CD14-positive monocyte (primary cell): ENCODE measurements around the gene UNC13C. TPM values are rescaled to one million over a fixed set of nuclear protein-coding genes. Genes with fewer than 3 reads are reported as not detected.

Experiments
- DNase-seq, 3 donors: peaks; one replicate each; pipeline ENCODE4 v3.0.0-alpha.2; 2011 to 2022
- H2AFZ ChIP-seq: 2 replicates; pipeline ENCODE4 v1.6.0; 2012; ENCODE audit warnings: mild to moderate bottlenecking, low read depth, low read length, inconsistent platforms; ENCODE audit not compliant: insufficient read depth, poor library complexity, severe bottlenecking
- H3K27ac ChIP-seq, 2 donors: 1 replicate in 1 of 2; 2 replicates in 1 of 2; pipeline ENCODE4 v1.5.1; 2012 to 2013; ENCODE audit warnings: low read length in 2 of 2, control low read depth in 1 of 2, inconsistent platforms in 1 of 2, low read depth in 1 of 2, mild to moderate bottlenecking in 1 of 2
- H3K27me3 ChIP-seq, 2 donors: one replicate each; pipeline versions ENCODE4 v1.6.0 to v1.6.1; 2011 to 2013; ENCODE audit warnings: low read length in 2 of 2; ENCODE audit not compliant: control insufficient read depth in 2 of 2, insufficient read depth in 2 of 2
- H3K36me3 ChIP-seq, 2 donors: replicated peaks in 1 of 2; 1 replicate in 1 of 2; 2 replicates in 1 of 2; pipeline versions ENCODE4 v1.5.1 to v1.6.1; 2012 to 2013; ENCODE audit warnings: low read length in 2 of 2, control low read depth in 1 of 2, inconsistent platforms in 1 of 2, mild to moderate bottlenecking in 1 of 2; ENCODE audit not compliant: insufficient read depth in 2 of 2, control insufficient read depth in 1 of 2
- H3K4me1 ChIP-seq, 2 donors: 1 replicate in 1 of 2; 2 replicates in 1 of 2; pipeline versions ENCODE4 v1.5.1 to v1.6.1; 2012 to 2013; ENCODE audit warnings: low read length in 2 of 2, control low read depth in 1 of 2, inconsistent platforms in 1 of 2, mild to moderate bottlenecking in 1 of 2, moderate library complexity in 1 of 2; ENCODE audit not compliant: insufficient read depth in 2 of 2, control insufficient read depth in 1 of 2
- H3K4me2 ChIP-seq: replicated peaks from 2 replicates; pipeline ENCODE3; 2012; ENCODE audit warnings: low read length, moderate library complexity, mild to moderate bottlenecking; ENCODE audit not compliant: poor library complexity, severe bottlenecking; ENCODE audit errors: extremely low read depth
- H3K4me3 ChIP-seq, 3 experiments: fragments of 200-600 bp in 1 of 3; sonication (generic) in 1 of 3; replicated peaks in 1 of 3; 1 replicate in 2 of 3; 2 replicates in 1 of 3; pipeline ENCODE4 v1.5.1; 2011 to 2013; ENCODE audit warnings: low read length in 3 of 3, mild to moderate bottlenecking in 3 of 3, control low read depth in 2 of 3, low read depth in 2 of 3, inconsistent platforms in 1 of 3, moderate library complexity in 1 of 3
- H3K79me2 ChIP-seq: 2 replicates; pipeline ENCODE4 v1.6.0; 2012; ENCODE audit warnings: mild to moderate bottlenecking, control low read depth, inconsistent platforms, low read length, moderate library complexity; ENCODE audit not compliant: insufficient read depth
- H3K9ac ChIP-seq: 2 replicates; pipeline ENCODE4 v1.6.0; 2017; ENCODE audit warnings: low read length, mild to moderate bottlenecking; ENCODE audit not compliant: insufficient read depth, poor library complexity, severe bottlenecking
- H3K9me3 ChIP-seq, 2 donors: replicated peaks in 1 of 2; 1 replicate in 1 of 2; 2 replicates in 1 of 2; pipeline versions ENCODE4 v1.5.1 to v1.6.1; 2012 to 2013; ENCODE audit warnings: low read length in 2 of 2, control low read depth in 1 of 2; ENCODE audit not compliant: control insufficient read depth in 1 of 2, insufficient read depth in 1 of 2
- H4K20me1 ChIP-seq: 2 replicates; pipeline ENCODE4 v1.6.0; 2012; ENCODE audit warnings: mild to moderate bottlenecking, low read length, control low read depth, moderate library complexity; ENCODE audit not compliant: insufficient read depth
- H3K27ac Mint-ChIP-seq, 7 donors: one replicate each; pipeline ENCODE4 v1.8.0; 2020; ENCODE audit warnings: mild to moderate bottlenecking in 7 of 7, mixed read lengths in 7 of 7, moderate library complexity in 6 of 7, inconsistent platforms in 2 of 7
- H3K27me3 Mint-ChIP-seq, 3 donors: one replicate each; pipeline ENCODE4 v1.8.0; 2021 to 2022; ENCODE audit warnings: low read depth in 3 of 3, mild to moderate bottlenecking in 3 of 3, mixed read lengths in 3 of 3, moderate library complexity in 3 of 3, inconsistent platforms in 1 of 3
- H3K36me3 Mint-ChIP-seq, 2 donors: one replicate each; pipeline ENCODE4 v1.8.0; 2020; ENCODE audit warnings: mixed read lengths in 2 of 2, inconsistent platforms in 1 of 2, mild to moderate bottlenecking in 1 of 2
- H3K4me1 Mint-ChIP-seq: one replicate; pipeline ENCODE4 v1.8.0; 2020; ENCODE audit warnings: mild to moderate bottlenecking, mixed read lengths
- H3K4me3 Mint-ChIP-seq, 2 donors: one replicate each; pipeline ENCODE4 v1.8.0; 2020; ENCODE audit warnings: mild to moderate bottlenecking in 2 of 2, mixed read lengths in 2 of 2, moderate library complexity in 1 of 2
- H3K9me3 Mint-ChIP-seq, 7 donors: one replicate each; pipeline ENCODE4 v1.8.0; 2020 to 2022; ENCODE audit warnings: mixed read lengths in 7 of 7, mild to moderate bottlenecking in 6 of 7, moderate library complexity in 6 of 7, inconsistent platforms in 2 of 7
- CTCF ChIP-seq: fragments of 200-600 bp; IDR thresholded peaks from one replicate; pipeline ENCODE4 v1.8.0; 2022; ENCODE audit warnings: antibody characterized with exemption, mild to moderate bottlenecking
- WGBS: methylation state at CpG from one replicate; pipeline ENCODE4 v1.1.5; 2013; ENCODE audit warnings: missing lambda C conversion rate; ENCODE audit not compliant: insufficient coverage; 5-methylcytosine and 5-hydroxymethylcytosine counted together
- intact Hi-C, 2 donors: fragments of 100-400 bp; cut with micrococcal nuclease; formaldehyde crosslinking; loops; one replicate each; pipeline versions ENCODE4 v1.15.0 to v1.15.1; 2023
- polyA plus RNA-seq, 3 donors: library from polyadenylated mRNA; depleted of rRNA in 1 of 3; unstranded in 2 of 3; stranded (reverse) in 1 of 3; fragments of 300-500 nt in 2 of 3; fragments of >200 nt in 1 of 3; fragmentation: Illumina TruSeq in 2 of 3; gene quantifications; 1 replicate in 2 of 3; 2 replicates in 1 of 3; pipeline ENCODE4 v1.2.3, GENCODE V29; 2012 to 2021

Gene UNC13C
- polyA plus RNA-seq, 3 donors = not detected

- no peak overlapping the region for H3K27ac ChIP-seq
- Mint-ChIP-seq H3K4me3 (no peak overlapping the region), H3K27me3 (no peaks in the 10 kb centered on the region), H3K9me3 (peaks cover 6 to 26% (median 11%) of the 10 kb centered on the region in 7 donors), H3K36me3 (no peaks in the 10 kb centered on the region), H3K4me1 (no peaks in the 10 kb centered on the region), H3K27ac (no peak overlapping the region)
- no peak overlapping the region for H2AFZ ChIP-seq
- H3K4me1 ChIP-seq = no peaks in the 10 kb centered on the region
- H3K36me3 ChIP-seq = no peaks in the 10 kb centered on the region
- no peak overlapping the region for H3K4me3 ChIP-seq
- 92% methylated on average over 2 of the region's 6 CpGs for WGBS
- DNase-seq = no peak
- intact Hi-C loops = no loop called here
- H3K9me3 ChIP-seq = no peaks in the 10 kb centered on the region
- no peaks in the 10 kb centered on the region for H3K27me3 ChIP-seq
- no peaks in the 10 kb centered on the region for H4K20me1 ChIP-seq
- no peak overlapping the region for H3K4me2 ChIP-seq
- H3K79me2 ChIP-seq = no peaks in the 10 kb centered on the region
- TF ChIP-seq CTCF = no peak
- H3K9ac ChIP-seq = no peak overlapping the region
Measured at GRCh38 chr15:54540721-54541120, 562.5 kb downstream of the UNC13C start.

GRCh38 chr15:54547491-54547890 is 569.2 kb downstream of the UNC13C start:
- intact Hi-C loops = no loop called here
- no peaks in the 10 kb centered on the region for H3K9me3 ChIP-seq
- H4K20me1 ChIP-seq = no peaks in the 10 kb centered on the region
- TF ChIP-seq CTCF = no peak
- Mint-ChIP-seq H3K9me3 (peaks cover 0 to 13% (median 8%) of the 10 kb centered on the region in 7 donors), H3K27ac (no peak overlapping the region), H3K4me3 (no peak overlapping the region), H3K27me3 (no peaks in the 10 kb centered on the region), H3K36me3 (no peaks in the 10 kb centered on the region), H3K4me1 (no peaks in the 10 kb centered on the region)
- H3K4me1 ChIP-seq = no peaks in the 10 kb centered on the region
- no peaks in the 10 kb centered on the region for H3K36me3 ChIP-seq
- H2AFZ ChIP-seq = no peak overlapping the region
- no peaks in the 10 kb centered on the region for H3K27me3 ChIP-seq
- H3K79me2 ChIP-seq = no peaks in the 10 kb centered on the region
- no peak overlapping the region for H3K4me2 ChIP-seq
- no peak for DNase-seq
- no peak overlapping the region for H3K9ac ChIP-seq
- no CpG with 5 or more reads among the region's 3 CpGs for WGBS
- no peak overlapping the region for H3K4me3 ChIP-seq
- no peak overlapping the region for H3K27ac ChIP-seq
